ENCODE results near the gene DNAAF9. TPM values are rescaled to one million over a fixed set of nuclear protein-coding genes. Genes with fewer than 3 reads are reported as not detected.

DNAAF9 gene
- total RNA-seq, 1 donor from 2014 or later: 17.8 TPM

GRCh38 chr20:3405696-3406358 is 1.6 kb downstream of the DNAAF9 start:
- DNase-seq (ENCODE audit: low spot score): no peak
- H3K27ac Mint-ChIP-seq (ENCODE audit: unreplicated experiment): peak overlapping the region; percentile 89
- H3K4me3 Mint-ChIP-seq (ENCODE audit: unreplicated experiment): peak overlapping the region; percentile 86

GRCh38 chr20:3405139-3405538 is 2.3 kb downstream of the DNAAF9 start:
- Mint-ChIP-seq H3K36me3 (ENCODE audit: low read depth) (no peaks in the 10 kb centered on the region), H3K4me1 (ENCODE audit: low read depth) (peaks cover 53% of the 10 kb centered on the region), H3K9me3 (ENCODE audit: low read depth) (no peaks in the 10 kb centered on the region), H3K4me3 (ENCODE audit: unreplicated experiment) (no peak overlapping the region), H3K27ac (ENCODE audit: unreplicated experiment) (peak overlapping the region; percentile 55), H3K27me3 (ENCODE audit: low read depth) (no peaks in the 10 kb centered on the region)
- no peak for TF ChIP-seq CTCF (IDR thresholded peaks at IDR 0.05)
- no peak for DNase-seq (ENCODE audit: low spot score)

More at GRCh38 chr20:3405696-3406358, 1.6 kb downstream of the DNAAF9 start:
- Mint-ChIP-seq H3K36me3 (ENCODE audit: low read depth) (no peaks in the 10 kb centered on the region), H3K4me1 (ENCODE audit: low read depth) (peaks cover 49% of the 10 kb centered on the region), H3K27me3 (ENCODE audit: low read depth) (no peaks in the 10 kb centered on the region), H3K9me3 (ENCODE audit: low read depth) (no peaks in the 10 kb centered on the region)
- no peak for TF ChIP-seq CTCF (IDR thresholded peaks at IDR 0.05)

- Mint-ChIP-seq H3K27me3 (ENCODE audit: low read depth) (no peaks in the 10 kb centered on the region), H3K36me3 (ENCODE audit: low read depth) (no peaks in the 10 kb centered on the region), H3K4me3 (ENCODE audit: unreplicated experiment) (no peak overlapping the region), H3K27ac (ENCODE audit: unreplicated experiment) (peak overlapping the region; percentile 29), H3K4me1 (ENCODE audit: low read depth) (peaks cover 61% of the 10 kb centered on the region), H3K9me3 (ENCODE audit: low read depth) (no peaks in the 10 kb centered on the region)
- no peak for TF ChIP-seq CTCF (IDR thresholded peaks at IDR 0.05)
- DNase-seq (ENCODE audit: low spot score): no peak
Observed at GRCh38 chr20:3404402-3404801, 3.1 kb downstream of the DNAAF9 start.

GRCh38 chr20:3403741-3404140 is 3.7 kb downstream of the DNAAF9 start:
- DNase-seq (ENCODE audit: low spot score): no peak
- peaks cover 61% of the 10 kb centered on the region for H3K4me1 Mint-ChIP-seq (ENCODE audit: low read depth)
- no peak overlapping the region for H3K4me3 Mint-ChIP-seq (ENCODE audit: unreplicated experiment)
- H3K36me3 Mint-ChIP-seq (ENCODE audit: low read depth): no peaks in the 10 kb centered on the region
- no peak for TF ChIP-seq CTCF (IDR thresholded peaks at IDR 0.05)
- no peaks in the 10 kb centered on the region for H3K27me3 Mint-ChIP-seq (ENCODE audit: low read depth)
- no peak overlapping the region for H3K27ac Mint-ChIP-seq (ENCODE audit: unreplicated experiment)
- H3K9me3 Mint-ChIP-seq (ENCODE audit: low read depth): no peaks in the 10 kb centered on the region

- Mint-ChIP-seq H3K9me3 (ENCODE audit: low read depth) (no peaks in the 10 kb centered on the region), H3K27me3 (ENCODE audit: low read depth) (no peaks in the 10 kb centered on the region), H3K4me1 (ENCODE audit: low read depth) (peaks cover 61% of the 10 kb centered on the region), H3K27ac (ENCODE audit: unreplicated experiment) (no peak overlapping the region), H3K4me3 (ENCODE audit: unreplicated experiment) (no peak overlapping the region), H3K36me3 (ENCODE audit: low read depth) (no peaks in the 10 kb centered on the region)
- no peak for DNase-seq (ENCODE audit: low spot score)
- no peak for TF ChIP-seq CTCF (IDR thresholded peaks at IDR 0.05)
Observed at GRCh38 chr20:3402453-3402852, 5.0 kb downstream of the DNAAF9 start.
